Tibial nerve (tissue), 4 donors: ENCODE results near the gene SLC5A1. TPM values are rescaled to one million over a fixed set of nuclear protein-coding genes. Genes with fewer than 3 reads are reported as not detected.

Source experiments
- DNase-seq, 2 donors: peaks; one replicate each; pipeline ENCODE4 v3.0.0-alpha.2; 2019; ENCODE audit warnings: low spot score in 2 of 2
- H3K27ac ChIP-seq, 4 donors: fragments of 200-600 bp; sonication (generic) in 3 of 4; one replicate each; pipeline ENCODE4 v1.5.1; 2017 to 2019; ENCODE audit warnings: mild to moderate bottlenecking in 1 of 4
- H3K27me3 ChIP-seq, 2 donors: fragments of 200-600 bp; sonication (generic) in 1 of 2; one replicate each; pipeline versions ENCODE4 v1.5.1 to v1.6.0; 2017 to 2019
- H3K36me3 ChIP-seq, 3 donors: fragments of 200-600 bp; sonication (generic); one replicate each; pipeline ENCODE4 v1.5.1; 2018 to 2019
- H3K4me1 ChIP-seq, 4 donors: fragments of 200-600 bp; sonication (generic) in 3 of 4; one replicate each; pipeline ENCODE4 v1.5.1; 2017 to 2019
- H3K4me3 ChIP-seq, 4 donors: fragments of 200-600 bp; sonication (generic) in 3 of 4; one replicate each; pipeline ENCODE4 v1.5.1; 2017 to 2019; ENCODE audit warnings: mild to moderate bottlenecking in 1 of 4, moderate library complexity in 1 of 4
- H3K9me3 ChIP-seq, 4 donors: fragments of 200-600 bp; sonication (generic) in 3 of 4; one replicate each; pipeline ENCODE4 v1.5.1; 2017 to 2019
- EP300 ChIP-seq, 2 donors: sonication (generic); formaldehyde crosslinking; IDR thresholded peaks; one replicate each; pipeline ENCODE4 v1.6.1; 2017; ENCODE audit warnings: antibody characterized with exemption in 2 of 2, mild to moderate bottlenecking in 1 of 2
- POLR2A ChIP-seq, 2 donors: fragments of 450-650 bp; IDR thresholded peaks; one replicate each; pipeline ENCODE4 v1.6.1; 2017; ENCODE audit warnings: antibody characterized with exemption in 2 of 2, mild to moderate bottlenecking in 2 of 2, moderate library complexity in 2 of 2
- WGBS, 2 donors: methylation state at CpG; one replicate each; pipeline ENCODE4 v1.1.5; 2018; 5-methylcytosine and 5-hydroxymethylcytosine counted together
- total RNA-seq, 4 donors: library from RNA; depleted of rRNA; stranded (reverse); fragments of >200 nt; gene quantifications; one replicate each; pipeline ENCODE4 v1.1.0, GENCODE V29; 2016
- TF ChIP-seq, protein P1 (sequence below), 5 experiments: fragments of 200-600 bp in 3 of 5; fragments of 450-650 bp in 2 of 5; sonication (generic) in 3 of 5; IDR thresholded peaks; one replicate each; pipeline ENCODE4 v1.5.1; 2016 to 2019; ENCODE audit warnings: antibody characterized with exemption in 5 of 5, mild to moderate bottlenecking in 3 of 5, moderate library complexity in 2 of 5

The SLC5A1 gene
- total RNA-seq, 4 donors from 2014 or later, result under 0.01 TPM; not detected in 3

DNA sequence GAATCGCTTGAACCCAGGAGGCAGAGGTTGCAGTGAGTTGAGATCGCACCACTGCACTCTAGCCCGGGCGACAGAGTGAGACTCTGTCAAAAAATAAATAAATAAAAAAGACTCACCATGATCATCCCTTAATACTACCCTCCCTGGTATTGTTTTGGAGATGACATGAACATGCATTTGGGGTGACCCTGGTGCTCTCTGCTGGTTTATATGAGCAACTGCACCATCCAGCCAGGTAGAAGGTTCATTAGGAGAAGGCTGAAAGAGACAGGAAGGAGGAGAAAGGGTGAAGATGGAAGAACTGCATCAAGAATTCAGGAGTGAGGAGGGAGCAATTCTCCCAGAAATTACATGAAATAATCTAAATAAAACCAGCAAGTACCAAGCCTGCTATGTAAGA lies 37.8 kb downstream of the SLC5A1 start:
- Histone ChIP-seq H3K4me3 (no peak overlapping the region), H3K27ac (no peak overlapping the region), H3K36me3 (no peaks in the 10 kb centered on the region), H3K9me3 (no peaks in the 10 kb centered on the region), H3K27me3 (no peaks in the 10 kb centered on the region), H3K4me1 (peaks cover 0 to 9% (median 0%) of the 10 kb centered on the region in 4 donors)
- 90 to 95% methylated on average over 4 of the region's 4 CpGs for WGBS, 2 donors
- DNase-seq, result no peak
- TF ChIP-seq EP300 (IDR thresholded peaks at IDR 0.05), result no peak
- TF ChIP-seq, protein P1, sequence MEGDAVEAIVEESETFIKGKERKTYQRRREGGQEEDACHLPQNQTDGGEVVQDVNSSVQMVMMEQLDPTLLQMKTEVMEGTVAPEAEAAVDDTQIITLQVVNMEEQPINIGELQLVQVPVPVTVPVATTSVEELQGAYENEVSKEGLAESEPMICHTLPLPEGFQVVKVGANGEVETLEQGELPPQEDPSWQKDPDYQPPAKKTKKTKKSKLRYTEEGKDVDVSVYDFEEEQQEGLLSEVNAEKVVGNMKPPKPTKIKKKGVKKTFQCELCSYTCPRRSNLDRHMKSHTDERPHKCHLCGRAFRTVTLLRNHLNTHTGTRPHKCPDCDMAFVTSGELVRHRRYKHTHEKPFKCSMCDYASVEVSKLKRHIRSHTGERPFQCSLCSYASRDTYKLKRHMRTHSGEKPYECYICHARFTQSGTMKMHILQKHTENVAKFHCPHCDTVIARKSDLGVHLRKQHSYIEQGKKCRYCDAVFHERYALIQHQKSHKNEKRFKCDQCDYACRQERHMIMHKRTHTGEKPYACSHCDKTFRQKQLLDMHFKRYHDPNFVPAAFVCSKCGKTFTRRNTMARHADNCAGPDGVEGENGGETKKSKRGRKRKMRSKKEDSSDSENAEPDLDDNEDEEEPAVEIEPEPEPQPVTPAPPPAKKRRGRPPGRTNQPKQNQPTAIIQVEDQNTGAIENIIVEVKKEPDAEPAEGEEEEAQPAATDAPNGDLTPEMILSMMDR (IDR thresholded peaks at IDR 0.05), result peak in 4 of 5 experiments; percentile 10 to 35 (median 24)

DNA sequence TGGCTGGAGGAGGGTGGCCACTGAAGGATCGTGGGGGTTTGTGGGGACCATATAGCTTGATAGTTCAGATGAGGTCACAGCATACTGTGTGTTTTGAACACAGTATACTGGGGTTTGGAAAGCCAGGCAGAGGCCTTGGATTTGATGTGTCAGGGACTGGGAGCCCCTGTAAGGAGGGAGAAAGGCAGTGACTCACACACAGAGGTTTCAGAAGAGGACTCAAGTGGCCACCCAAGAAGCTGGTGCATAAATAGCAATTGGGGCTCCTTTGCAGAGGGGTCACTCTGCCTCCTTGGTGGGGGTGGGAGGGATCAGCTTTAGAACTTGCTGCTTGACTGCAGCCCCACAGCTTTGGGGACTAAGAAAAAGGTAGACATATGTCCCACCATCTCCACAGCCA lies 39.3 kb downstream of the SLC5A1 start:
- H3K4me3 ChIP-seq, result no peak overlapping the region
- H3K36me3 ChIP-seq, result no peaks in the 10 kb centered on the region
- H3K27me3 ChIP-seq, result no peaks in the 10 kb centered on the region
- no peaks in the 10 kb centered on the region for H3K9me3 ChIP-seq
- DNase-seq, result no peak
- no peak overlapping the region for H3K27ac ChIP-seq
- no peaks in the 10 kb centered on the region for H3K4me1 ChIP-seq
- 72 to 79% methylated on average over 1 of the region's 1 CpG for WGBS, 2 donors
- no peak for TF ChIP-seq EP300 (IDR thresholded peaks at IDR 0.05)
- TF ChIP-seq POLR2A (IDR thresholded peaks at IDR 0.05), result no peak
- TF ChIP-seq, protein P1 (IDR thresholded peaks at IDR 0.05), result no peak

DNA sequence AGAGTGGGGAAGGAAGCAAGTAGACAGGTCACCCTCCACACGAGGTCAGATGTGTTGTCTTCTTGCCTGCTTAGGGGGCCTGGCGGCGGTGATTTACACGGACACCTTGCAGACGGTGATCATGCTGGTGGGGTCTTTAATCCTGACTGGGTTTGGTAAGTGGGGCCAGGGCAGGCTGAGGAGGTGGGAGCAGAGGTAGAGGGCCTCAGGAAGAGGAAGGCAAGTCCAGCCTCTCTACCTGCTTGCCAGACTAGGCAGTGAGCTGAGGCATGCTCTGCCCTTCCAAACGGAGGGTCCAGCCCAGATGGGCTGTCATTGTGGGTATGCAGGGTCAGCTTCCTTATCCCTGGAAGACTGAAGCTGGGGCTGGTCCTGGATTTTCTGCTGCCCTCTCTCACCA lies 39.9 kb downstream of the SLC5A1 start:
- Histone ChIP-seq H3K4me1 (no peaks in the 10 kb centered on the region), H3K4me3 (no peak overlapping the region), H3K36me3 (no peaks in the 10 kb centered on the region), H3K27me3 (no peaks in the 10 kb centered on the region), H3K27ac (no peak overlapping the region), H3K9me3 (no peaks in the 10 kb centered on the region)
- DNase-seq, result no peak
- TF ChIP-seq POLR2A (IDR thresholded peaks at IDR 0.05), result no peak
- TF ChIP-seq EP300 (IDR thresholded peaks at IDR 0.05), result no peak
- TF ChIP-seq, protein P1 (IDR thresholded peaks at IDR 0.05), result no peak
- 66 to 68% methylated on average over 6 of the region's 6 CpGs for WGBS, 2 donors

DNA sequence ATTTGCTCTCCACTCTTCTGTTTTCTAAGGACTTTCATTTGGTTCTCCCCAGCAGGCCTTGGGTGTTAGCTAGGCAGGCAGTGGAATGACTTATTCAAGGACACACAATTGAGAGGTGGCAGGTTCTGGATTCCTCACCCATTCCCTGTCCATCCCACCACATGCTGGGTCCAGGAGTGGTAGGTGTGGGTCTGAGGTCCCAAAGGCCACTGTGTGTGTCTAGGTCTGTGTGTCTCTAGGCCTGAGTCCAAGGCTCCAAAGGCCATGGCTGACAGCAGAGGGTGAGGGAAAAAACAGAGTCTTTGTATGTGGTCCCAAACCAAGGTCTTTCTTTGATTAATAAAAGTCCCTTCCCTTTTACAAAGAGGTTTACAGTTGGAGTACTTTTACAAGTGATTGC lies 40.8 kb downstream of the SLC5A1 start:
- no peak for TF ChIP-seq EP300 (IDR thresholded peaks at IDR 0.05)
- TF ChIP-seq POLR2A (IDR thresholded peaks at IDR 0.05), result no peak
- TF ChIP-seq, protein P1 (IDR thresholded peaks at IDR 0.05), result no peak
- Histone ChIP-seq H3K27ac (no peak overlapping the region), H3K4me1 (no peaks in the 10 kb centered on the region), H3K36me3 (no peaks in the 10 kb centered on the region), H3K27me3 (no peaks in the 10 kb centered on the region), H3K4me3 (no peak overlapping the region), H3K9me3 (no peaks in the 10 kb centered on the region)
- no peak for DNase-seq

DNA sequence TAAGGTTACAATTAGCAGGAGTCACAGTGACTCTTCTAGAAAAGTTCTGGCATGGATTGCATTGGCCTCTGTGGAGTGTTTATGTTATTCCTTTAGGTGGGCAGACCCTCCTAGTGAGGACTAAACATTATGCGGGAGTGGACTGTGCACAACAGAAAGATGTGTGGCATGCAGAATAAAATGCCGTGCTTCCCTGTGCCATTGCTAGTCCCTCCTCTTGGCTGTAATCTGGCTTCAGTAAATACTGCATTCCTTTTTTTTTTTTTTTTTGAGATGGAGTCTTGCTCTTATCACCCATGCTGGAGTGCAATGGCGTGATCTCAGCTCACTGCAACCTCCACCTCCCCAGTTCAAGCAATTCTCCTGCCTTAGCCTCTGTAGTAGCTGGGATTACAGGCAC lies 45.0 kb downstream of the SLC5A1 start:
- TF ChIP-seq, protein P1 (IDR thresholded peaks at IDR 0.05), result no peak
- TF ChIP-seq EP300 (IDR thresholded peaks at IDR 0.05), result no peak
- no peak for TF ChIP-seq POLR2A (IDR thresholded peaks at IDR 0.05)
- H3K27ac ChIP-seq, result no peak overlapping the region
- no peaks in the 10 kb centered on the region for H3K9me3 ChIP-seq
- no peaks in the 10 kb centered on the region for H3K27me3 ChIP-seq
- DNase-seq, result no peak
- no peaks in the 10 kb centered on the region for H3K4me1 ChIP-seq
- 62 to 75% methylated on average over 3 of the region's 3 CpGs for WGBS, 2 donors
- H3K4me3 ChIP-seq, result no peak overlapping the region
- no peaks in the 10 kb centered on the region for H3K36me3 ChIP-seq
